Activated CD8-positive, alpha-beta memory T cell treated with anti-CD3 and anti-CD28 coated beads, Interleukin-2, amount 50 U/mL, for 24 hours (primary cell): ENCODE results near the gene TET1.
A peak's percentile ranks its signal among the peaks of the same experiment; 100 is the strongest.
"Not testable (repeated sequence)": the region's sequence is repeated elsewhere in the genome, so short reads cannot be mapped to it uniquely, and the experiment has no call there.

ENCODE experiments used
- DNase-seq: peaks from one replicate; pipeline ENCODE4 v3.0.0-alpha.2; 2020; ENCODE audit errors: extremely low read depth

The TET1 gene

DNA sequence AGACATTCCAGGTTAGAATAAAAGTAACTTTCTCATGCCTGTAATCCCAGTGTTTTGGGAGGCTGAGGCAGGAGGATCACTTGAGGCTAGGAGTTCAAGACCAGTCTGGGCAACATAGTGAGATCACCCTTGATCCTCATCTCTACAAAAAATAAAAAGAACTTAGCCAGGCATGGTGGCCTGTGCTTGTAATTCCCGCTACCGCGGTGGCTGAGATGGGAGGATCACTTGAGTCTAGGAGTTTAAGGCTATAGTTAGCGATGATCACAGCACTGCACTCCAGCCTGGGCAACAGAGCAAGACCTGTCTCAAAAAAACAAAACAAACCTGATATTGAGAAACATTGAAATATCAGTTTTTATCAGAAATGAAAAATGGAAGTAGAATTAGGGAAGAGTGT, 4.6 kb downstream of the TET1 start:
- DNase-seq: no peak

GRCh38 chr10:68565658-68566057, 5.5 kb downstream of the TET1 start:
- no peak for DNase-seq

DNA sequence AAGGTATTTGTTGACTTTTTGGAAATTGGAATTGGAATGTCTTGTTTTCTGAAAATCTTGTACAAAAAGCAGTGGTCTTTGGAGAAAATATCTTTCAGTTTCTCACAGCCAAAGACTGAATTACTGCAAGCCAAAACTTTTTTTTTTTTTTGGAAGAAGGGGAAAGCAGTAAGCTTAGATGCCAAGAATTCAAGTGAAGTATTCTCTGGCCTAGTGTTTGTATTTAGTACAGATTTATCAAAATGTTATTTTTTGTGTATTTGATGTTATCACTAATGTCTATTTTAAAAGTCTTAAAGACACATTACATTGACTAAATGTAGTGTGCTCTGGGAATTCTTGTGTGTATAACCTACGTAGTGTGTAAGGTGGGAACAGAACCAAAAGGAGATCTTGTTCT, 6.2 kb downstream of the TET1 start:
- no peak for DNase-seq

DNA sequence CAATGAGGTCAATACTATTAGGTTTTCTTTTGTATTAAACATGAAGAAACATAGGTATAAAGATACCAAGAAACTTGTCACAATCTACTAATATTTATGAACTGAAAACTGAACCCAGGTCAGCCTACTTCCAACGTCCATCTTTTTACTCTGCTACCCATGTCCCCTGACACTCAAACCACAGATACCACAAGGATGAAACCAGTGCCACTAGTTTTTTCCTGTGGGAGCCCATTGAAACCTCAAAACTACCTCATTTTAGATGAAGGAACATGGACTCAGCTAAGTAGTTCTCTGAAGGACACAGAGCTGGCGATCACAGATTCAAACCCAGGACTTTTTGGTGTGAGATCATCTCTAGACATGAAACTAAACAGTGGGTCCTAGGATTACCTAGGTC, 6.8 kb downstream of the TET1 start:
- DNase-seq: no peak

- no peak for DNase-seq
These were observed 12.0 kb downstream of the TET1 start for GRCh38 chr10:68572151-68572550.

DNA sequence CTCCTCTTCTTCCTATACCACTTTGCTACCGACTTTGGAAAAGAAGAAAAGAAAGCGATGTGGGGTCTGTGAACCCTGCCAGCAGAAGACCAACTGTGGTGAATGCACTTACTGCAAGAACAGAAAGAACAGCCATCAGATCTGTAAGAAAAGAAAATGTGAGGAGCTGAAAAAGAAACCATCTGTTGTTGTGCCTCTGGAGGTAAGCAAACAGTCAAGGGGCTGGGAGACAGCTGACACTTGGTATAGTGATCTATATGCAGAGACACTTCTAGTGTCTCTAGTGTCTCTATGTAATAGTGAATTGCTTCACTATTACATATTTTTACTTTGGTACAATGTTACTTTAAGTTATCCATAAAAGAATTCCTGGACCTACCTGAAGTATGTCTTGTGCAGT, 13.9 kb downstream of the TET1 start:
- DNase-seq: no peak

DNA sequence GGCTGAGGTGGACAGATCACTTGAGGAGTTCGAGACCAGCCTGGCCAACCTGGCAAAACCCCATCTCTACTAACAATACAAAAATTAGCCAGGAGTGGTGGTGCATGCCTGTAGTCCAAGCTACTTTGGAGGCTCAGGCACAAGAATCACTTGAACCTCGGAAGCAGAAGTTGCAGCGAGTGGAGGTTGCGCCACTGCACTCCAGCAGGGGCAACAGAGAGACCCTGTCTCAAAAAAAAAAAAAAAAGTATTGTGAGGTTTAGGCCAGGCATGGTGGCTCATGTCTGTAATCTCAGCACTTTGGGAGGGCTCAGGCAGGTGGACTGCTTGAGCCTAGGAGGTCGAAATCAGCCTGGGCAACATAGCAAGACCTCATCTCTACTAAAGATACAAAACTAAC, 16.0 kb downstream of the TET1 start:
- DNase-seq: no peak

GRCh38 chr10:68578974-68579373, 18.8 kb downstream of the TET1 start:
- DNase-seq: no peak

DNA sequence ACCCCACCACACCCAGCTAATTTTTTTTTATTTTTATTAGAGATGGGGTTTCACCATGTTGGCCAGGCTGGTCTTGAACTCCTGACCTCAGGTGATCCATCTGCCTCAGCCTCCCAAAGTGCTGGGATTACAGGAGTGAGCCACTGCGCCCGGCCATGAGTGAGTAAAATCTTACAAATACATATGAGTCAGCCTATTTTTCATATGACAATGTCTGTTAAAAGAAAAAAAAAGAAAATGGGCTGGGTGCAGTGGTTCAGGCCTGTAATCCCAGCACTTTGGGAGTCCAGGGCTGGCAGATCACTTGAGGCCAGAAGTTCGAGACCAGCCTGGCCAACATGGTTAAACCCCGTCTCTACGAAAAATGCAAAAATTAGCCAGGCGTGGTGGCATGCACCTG, 24.1 kb downstream of the TET1 start:
- not testable (repeated sequence) for DNase-seq

DNA sequence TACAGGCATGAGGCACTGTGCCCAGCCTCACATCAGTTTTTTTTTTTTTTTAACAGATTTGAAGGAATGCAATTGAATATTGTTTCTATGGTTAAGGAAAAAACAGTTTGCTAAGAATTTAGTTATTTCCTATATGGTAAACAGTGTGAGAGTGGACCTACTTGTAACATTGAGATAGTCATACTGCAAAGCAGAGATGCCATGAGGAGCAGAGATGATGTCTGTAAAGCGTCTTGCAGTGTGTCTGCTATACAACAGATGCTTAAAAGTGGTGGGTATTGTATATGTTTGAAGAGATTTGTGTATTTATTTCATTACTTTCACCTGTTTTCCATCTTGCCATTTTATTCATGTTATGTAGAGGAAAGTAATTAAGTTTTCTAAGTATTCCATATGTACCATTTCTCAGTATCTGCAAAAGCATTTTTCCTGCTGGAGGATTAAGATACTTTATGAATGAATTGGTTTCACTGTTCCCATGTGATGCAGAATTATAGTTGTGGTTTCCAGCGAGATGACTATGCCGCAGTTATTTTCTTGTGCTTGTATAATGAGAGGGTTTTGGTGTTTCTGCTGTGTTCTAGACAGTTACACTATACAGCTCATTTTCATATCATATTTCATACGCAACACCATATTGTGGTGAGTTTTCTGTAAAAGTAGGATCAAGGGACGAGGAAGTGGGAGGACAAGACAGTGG, 26.6 kb downstream of the TET1 start:
- DNase-seq: no peak

DNA sequence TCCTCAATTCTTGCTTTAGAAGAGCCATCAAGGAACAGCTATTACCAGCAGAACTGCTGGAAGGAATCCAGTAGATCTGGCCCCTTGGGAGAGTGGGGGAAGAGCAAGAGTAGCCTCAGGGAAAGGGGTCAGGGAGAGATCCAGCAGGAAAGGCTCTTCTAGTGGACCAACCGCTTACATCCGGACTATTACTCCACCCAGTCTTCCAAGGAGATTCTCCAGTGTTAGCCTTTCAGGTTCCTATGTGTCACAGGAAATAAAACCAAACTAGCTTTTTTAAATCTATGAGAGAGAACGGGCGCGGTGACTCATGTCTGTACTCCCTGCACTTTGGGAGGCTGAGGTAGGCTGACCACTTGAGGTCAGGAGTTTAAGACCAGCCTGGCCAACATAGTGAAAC, 34.3 kb downstream of the TET1 start:
- no peak for DNase-seq

GRCh38 chr10:68595513-68595912, 35.4 kb downstream of the TET1 start:
- no peak for DNase-seq

DNA sequence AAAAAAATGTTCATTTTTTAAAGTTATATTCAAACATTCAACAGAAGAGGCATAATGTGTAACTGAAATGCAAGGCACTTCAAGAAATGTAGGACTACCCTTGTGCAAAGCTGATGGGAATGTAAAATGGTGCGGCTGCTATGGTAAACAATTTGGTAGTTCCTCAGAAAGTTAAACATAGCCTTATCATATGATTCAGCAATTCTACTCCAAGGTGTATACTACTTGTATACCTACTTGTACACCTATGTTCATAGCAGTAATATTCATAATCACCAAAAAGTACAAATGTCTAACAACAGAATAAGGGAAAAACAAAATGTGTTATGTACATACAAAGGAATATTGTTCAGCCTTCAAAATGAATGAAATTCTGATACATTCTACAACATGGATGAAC, 37.3 kb downstream of the TET1 start:
- DNase-seq: no peak

DNA sequence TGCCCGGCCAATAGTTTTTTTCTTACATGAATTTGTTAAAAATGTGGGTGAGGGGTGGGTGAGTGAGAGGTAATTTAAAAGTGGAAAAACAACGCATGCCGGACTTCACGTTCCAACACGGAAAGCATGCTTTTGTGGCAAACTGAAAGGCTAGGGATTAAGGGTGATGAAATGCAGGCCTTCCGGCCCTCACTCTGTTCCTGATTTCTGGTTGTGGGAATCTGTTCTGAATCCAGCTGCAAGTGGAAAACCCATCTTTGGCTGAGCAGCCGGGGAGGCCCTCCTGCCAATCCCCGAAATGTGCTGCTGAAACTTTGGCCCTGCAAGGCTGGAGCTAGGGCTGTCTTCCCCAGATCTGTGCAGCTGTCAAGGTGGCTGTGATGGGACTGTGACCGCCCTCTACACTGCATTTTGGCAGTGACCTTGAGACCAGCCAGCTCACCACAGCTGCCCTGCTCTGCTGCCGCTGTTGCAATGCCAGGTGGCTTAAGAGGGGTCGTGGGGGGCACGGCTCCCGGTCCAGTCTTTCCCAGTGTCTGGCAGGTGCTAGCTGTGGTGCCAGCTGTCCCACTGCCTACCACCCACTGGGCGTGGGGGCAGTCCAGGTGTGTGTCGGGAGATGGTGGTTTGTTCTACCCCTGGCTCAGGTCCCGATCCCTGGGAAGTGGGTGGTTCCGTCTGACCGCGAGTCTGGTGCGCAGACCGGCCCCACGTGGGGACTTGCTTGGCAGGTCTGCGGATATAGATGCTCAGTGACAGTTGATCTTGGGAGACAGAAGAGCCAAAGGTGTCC, 39.0 kb downstream of the TET1 start:
- DNase-seq: no peak

DNA sequence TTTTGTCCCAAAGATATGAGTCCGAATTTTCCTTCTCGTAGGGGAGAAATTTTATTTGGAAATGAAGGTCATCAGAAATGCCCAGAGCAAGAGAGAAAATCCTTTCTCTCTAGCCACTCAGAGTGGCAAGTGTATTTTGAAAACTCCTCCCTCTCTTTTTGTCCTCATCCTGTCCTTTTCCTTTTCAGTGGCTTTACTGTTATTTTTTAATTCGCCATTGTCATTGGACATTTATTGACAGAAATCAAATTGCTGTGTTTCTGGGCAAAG, 39.6 kb downstream of the TET1 start:
- DNase-seq: no peak

GRCh38 chr10:68600041-68600778, 40.1 kb downstream of the TET1 start:
- DNase-seq: peak; percentile 2

GRCh38 chr10:68601501-68602265, 41.5 kb downstream of the TET1 start:
- DNase-seq: no peak

DNA sequence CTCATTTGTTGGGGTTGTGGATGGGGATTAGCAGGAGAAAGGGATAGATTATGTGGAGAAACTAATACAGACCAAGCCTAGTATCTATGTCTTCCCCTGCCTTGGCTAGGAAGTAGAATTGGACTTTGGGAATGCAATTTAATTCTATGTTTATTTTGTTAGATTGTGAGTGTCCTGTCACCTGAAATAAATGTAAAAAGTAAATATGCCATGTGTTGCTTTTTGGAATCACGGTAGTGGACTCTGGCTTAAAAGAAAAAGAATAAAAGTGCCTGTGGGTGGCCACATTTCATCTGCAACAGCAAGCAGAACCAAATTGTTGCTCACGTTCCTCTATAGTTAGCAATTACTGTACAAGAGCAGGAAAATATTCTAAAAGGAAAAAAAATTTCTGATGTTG, 42.3 kb downstream of the TET1 start:
- DNase-seq: no peak

- no peak for DNase-seq
These were observed 43.6 kb downstream of the TET1 start for GRCh38 chr10:68603766-68604165.

DNA sequence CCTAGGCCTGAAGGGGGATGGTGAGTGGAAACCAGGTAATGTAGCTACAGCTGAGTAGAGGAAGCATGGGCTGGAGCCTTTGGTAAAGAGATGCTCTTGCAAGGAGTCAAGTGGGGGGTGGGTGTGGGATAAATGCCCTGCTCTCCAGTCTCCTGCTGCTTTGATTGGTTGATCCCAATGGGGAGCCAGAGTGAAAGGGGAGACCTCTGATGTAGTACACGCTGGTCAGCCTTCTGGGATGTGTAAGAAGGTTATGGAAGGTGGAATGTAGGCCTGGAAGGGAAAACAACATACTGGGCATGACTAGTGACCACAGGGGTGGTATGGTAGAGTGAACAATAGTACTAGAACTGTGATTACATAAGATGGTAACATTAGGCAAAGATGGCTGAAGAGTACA, 44.3 kb downstream of the TET1 start:
- DNase-seq: no peak

DNA sequence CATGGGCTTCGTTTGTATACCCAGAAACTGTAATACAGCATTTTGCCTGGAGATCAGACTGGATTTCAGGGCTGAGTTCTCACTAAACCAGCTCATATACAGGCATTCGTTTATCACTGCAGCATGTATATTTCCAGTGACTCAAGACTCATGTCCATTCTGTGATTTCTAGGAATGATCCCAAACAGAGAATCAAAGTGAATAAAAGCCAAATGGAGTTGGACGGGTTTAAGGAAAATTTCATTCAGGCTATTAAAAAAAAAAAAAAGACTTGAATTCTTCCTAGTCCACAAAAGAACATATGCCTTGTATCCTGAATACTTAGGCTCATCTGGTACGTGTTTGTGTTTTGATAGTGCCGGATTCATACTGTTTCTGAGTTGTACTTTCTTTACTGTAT, 46.8 kb downstream of the TET1 start:
- no peak for DNase-seq

DNA sequence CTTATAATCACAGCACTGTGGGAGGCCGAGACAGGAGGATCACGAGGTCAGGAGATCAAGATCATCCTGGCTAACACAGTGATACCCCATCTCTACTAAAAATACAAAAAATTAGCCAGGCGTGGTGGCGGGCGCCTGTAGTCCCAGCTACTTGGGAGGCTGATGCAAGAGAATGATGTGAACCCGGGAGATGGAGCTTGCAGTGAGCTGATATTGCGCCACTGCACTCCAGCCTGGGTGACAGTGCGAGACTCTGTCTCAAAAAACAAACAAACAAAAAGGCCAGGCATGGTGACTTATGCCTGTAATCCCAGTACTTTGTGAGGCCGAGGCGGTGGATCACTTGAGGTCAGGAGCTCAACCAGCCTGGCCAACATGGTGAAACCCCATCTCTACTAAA, 49.9 kb downstream of the TET1 start:
- not testable (repeated sequence) for DNase-seq
